GM21528 (cell line): ENCODE data around the gene MR1.
A peak's percentile ranks its signal among the peaks of the same experiment; 100 is the strongest.
"Not testable (repeated sequence)": the region's sequence is repeated elsewhere in the genome, so short reads cannot be mapped to it uniquely, and the experiment has no call there.

Experiments used
- ATAC-seq: cut with Tn5 transposase; IDR thresholded peaks from one replicate; pipeline ENCODE4 v1.9.1; 2021; ENCODE audit warnings: mild to moderate bottlenecking, moderate library complexity; ENCODE audit not compliant: unreplicated experiment, low FRiP score

MR1 gene

DNA sequence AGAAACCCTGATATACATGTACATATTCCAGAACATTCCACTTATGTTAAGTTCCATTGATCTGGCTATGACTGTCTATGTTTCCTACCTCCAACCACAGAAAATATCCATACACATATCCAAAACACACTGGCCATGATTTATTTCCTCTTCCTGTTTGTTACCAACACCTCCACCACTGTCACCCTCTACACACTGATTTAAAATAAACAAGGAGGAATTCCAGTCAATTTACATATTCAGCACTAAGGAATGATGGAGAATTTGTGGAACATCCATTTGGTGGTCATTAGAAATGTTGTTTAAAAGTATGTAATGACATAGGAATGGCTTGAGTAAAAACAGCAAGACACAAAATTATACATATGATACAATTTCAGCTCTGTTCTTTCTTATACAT is 5.6 kb upstream of the MR1 start:
- no peak for ATAC-seq

DNA sequence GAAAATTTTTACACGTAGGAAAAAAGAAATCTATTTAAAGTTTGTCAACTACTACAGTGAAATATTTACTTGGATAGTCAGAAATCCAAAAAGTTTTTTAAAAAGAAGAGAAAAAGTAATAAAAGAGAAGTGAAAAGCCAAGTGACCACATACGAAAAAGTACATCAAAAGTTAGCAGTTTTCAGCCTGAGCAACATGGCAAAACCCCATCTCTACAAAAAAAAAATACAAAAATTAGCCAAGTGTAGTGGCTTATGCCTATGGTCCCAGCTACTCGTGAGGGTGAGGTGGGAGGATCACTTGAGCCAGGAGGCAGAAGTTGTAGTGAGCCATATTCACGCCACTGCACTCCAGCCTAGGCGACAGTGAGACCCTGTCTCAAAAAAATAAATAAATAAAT is 5.2 kb upstream of the MR1 start:
- no peak for ATAC-seq

DNA sequence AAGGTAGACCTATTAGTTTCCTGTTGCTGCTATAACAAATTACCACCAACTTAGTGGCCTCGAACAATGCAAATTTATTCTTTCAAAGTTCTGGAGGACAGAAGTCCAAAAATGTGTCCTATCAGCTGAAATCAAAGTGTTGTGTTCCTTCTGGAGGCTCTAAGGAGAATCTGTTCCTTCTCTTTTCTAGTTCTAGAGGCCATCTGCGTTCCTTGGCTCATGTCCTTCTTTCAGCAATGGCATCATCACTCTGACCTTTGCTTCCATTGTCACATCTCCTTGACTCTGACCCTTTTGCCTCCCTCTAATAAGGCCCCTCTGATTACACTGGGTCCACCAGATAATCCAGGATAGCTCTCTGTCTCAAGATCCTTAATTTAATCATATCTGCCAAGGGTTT is 1.2 kb upstream of the MR1 start:
- ATAC-seq = no peak

DNA sequence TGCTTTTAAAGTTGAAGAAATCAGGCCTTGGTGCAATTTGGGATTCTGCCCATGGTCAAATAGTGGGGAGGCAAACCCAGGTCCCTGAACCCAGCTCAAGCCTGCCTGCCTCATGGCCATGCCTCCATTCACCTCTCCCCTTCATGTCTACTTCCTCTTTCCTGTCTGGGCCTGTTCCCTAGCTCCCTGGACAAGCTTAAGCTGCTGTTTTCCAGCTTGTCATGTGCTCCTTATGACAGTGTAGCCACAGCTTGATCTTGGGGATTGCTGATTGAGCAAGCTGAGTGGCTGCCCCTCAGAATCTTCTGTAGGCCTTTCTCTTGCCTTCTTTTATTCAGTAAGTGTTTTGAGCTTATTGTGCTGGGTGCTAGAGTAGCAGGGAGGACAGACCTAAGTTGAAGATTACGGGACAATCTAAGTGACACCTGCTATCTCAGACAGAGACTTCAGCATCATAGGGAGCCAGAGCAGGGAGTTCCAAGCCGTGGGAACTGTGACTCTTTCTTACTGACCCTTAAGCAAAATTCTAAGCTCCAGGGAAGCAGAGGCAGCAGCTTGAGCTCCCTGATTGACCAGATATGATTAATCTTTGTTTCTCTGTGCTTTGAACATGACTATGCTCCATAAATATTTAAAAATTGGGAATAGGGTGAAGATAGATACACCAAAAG is 520 bp upstream of the MR1 start:
- peak; percentile 37 for ATAC-seq

DNA sequence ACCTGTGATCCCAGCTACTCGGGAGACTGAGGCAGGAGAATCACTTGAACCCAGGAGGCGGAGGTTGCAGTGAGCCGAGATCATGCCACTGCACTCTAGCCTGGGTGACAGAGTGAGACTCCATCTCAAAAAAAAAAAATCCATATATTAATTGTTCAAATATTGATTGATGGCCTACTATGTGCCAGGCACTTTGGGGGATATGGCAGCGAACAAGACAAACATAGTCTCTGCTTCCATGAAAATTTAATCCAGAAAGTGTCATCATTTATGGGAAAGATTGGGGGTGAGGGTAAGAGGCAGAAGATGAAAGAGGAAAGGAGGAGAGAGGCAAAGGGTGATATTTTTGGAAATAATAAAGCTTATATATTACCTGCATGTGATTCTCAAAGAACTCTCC is 1.4 kb downstream of the MR1 start:
- ATAC-seq = not testable (repeated sequence)

DNA sequence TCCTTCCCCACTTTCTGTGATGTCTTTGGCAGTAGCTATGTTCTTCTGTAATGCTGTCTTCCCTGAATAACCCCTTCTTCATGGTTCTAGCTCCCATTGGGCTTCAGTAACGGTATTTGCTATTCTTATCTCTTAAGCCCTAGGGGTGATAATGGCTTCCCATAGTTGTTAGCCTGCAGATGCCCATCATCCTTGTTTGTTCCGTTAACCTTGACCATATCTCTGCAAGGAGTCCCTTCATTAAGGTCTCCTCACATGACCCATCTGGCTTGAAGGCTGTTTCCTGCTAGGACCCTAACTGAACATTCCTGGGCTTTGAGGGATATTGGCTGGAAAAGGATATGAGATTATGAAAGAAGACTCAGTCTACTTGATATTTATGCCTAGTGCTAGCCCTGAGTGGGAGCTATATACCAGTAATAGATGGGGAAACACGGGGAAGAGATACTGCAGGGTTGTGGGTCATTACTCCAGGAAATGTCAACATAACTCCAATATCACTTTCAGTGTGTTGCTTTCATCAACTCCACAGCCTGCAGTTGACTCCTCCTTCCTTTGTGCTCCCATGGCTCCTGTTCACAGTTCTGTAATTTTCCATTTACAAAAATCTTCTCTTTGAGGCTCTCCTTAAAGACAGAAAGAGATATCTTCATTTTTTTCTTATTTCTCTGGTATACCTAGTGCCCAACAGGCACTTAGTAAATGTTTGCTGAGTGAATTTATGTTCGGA is 2.5 kb downstream of the MR1 start:
- no peak for ATAC-seq

DNA sequence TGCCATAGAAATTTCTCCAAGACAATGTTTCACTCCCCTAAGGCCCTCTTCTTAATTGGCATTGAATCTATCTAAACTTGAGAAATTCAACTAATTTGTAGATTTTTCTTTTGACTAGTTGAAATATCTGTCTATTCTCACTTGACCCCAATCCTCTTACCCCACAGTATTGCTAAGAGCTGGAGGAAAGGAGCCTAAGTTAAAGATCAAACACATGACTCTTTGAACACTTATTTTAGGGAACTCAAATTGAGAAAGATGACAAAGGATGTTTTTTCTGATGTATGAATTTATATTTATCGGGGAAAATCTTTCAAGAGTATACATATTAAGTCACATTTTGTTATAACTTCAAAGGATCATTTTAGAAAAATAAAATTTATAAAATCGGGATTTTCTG is 3.6 kb downstream of the MR1 start:
- ATAC-seq = no peak

DNA sequence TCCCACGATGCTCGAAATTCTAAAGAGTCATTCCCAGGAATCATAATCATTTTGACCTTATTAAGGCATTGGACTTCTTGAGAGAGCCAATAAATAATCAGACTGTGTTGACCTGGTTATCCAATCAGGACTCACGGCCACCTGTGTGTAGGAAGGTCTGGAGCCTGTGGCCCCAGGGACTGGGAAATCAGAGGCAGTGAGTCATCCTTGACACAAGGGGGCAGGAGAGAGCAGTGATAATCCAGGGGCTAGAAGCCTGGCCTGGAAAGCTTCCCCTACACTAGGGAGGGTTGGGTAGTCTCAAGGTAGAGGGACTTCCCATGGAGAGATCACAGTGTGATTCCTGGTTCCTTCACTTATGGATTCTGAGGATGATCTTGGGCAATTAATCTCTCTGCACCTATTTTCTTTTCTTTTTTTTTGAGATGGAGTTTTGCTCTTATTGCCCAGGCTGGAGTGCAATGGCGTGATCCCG is 4.7 kb downstream of the MR1 start:
- ATAC-seq = no peak

DNA sequence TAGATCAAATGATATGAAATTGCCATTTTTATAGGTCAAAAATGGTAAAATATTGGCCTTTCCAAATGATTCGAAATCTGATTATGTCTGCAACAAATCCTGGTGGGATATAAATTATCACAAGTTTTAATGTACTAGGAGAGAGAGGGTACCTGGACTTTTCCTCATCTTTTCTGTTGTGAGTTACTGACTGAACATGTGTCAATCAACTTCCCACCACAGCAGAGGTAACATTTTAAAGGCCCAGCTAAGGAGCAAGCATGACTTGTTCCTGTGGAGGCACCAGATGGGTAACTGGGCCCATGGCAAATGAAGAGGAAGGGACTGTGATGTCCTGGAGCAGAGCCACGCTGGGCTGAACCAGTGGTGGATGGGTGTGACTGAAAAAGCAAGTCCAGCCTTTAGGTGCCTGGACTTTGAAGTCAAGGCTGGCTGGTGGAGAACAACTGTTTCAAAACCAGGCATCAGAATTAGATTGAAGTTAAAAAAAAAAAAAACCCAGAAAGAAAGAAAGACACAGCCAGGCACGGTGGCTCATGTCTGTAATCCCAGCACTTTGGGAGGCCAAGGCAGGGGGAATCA is 6.6 kb downstream of the MR1 start:
- no peak for ATAC-seq

DNA sequence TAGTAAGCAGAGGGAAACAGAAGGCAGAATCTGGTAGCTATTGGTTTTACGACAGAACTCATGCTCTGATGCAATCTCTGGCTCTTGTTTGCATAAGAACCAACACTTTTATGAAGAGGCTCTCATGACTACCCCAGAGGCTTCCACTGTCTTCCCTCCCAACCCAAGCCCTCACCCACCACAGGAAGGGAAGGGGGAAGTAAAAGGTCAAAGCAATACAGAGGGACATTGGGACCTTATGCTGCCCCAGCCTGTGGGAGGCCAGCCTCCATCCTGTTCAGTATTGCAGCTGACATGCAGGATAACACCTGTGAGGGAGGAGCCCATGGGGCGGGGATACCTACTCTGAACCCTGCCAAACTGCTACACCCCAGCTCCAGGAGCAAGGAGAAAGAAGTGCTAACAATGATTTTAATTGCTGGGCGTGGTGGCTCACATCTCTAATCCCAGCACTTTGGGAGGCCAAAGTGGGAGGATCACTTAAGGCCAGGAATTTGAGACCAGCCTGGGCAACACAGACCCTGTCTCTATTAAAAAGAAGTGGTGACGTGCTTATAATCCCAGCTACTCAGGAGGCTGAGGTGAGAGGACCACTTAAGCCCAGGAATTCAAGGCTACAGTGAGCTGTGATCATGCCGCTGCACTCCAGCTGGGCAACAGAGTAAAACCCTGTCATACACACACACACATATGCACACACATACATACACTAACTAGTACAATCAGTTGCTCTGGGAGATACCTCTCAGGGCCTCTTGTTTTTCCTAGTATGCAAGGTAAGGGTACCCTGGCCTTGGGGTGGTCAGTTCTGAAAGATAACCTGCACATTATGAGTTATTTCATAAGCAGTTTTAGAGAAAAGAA is 9.5 kb downstream of the MR1 start:
- no peak for ATAC-seq

DNA sequence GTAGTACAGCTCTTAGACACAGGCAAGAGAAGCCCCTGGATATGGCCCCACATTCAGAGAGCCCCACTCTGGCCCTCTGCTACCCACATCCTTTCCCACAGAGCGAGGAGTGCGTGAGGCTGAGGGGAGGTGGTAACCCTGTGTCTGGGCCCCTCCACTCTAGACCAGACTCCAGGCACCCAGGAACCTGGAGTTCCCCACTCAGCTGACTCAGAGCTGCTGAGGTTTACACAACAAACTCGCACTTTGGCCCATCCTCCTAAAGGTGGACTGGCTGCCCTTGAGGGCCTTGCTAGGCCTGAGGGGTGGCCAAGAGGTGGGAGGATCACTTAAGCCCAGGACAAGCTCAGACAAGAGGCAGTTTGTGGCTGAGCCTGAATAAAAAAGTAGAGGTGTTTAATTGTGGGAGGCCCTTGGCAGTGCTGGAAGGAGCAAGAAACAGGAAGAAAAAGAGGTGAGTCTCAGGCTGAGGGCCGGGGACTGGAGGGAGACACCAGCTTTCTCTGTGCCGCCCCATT is 10.7 kb downstream of the MR1 start:
- peak; percentile 82 for ATAC-seq

DNA sequence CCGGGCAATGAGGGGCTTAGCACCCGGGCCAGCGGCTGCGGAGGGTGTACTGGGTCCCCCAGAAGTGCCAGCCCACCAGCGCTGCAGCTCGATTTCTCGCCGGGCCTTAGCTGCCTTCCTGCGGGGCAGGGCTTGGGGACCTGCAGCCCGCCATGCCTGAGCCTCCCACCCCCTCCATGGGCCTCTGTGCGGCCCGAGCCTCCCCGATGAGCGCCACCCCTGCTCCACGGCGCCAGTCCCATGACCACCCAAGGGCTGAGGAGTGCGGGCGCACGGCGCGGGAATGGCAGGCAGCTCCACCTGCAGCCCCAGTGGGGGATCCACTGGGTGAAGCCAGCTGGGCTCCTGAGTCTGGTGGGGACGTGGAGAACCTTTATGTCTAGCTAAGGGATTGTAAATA is 12.2 kb downstream of the MR1 start:
- not testable (repeated sequence) for ATAC-seq

DNA sequence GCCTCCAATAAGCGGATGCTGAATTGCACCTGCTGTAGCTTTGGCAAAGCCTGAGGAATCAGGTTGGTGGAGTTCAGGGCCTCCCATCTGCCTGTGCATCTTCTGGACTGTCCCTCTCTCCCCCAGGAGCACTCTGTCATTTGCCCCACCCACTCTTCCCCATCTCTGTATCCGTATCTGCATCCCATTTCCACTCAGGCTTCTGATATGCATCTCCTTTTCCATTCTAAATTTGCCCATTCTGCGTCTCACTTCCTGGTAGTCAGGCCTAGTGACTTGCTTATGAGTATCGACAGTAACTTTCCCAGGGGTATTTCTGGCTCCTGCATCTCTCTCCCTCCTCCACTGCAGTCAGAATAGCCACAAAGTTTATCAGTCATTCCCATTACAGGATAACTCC is 15.6 kb downstream of the MR1 start:
- ATAC-seq = no peak

DNA sequence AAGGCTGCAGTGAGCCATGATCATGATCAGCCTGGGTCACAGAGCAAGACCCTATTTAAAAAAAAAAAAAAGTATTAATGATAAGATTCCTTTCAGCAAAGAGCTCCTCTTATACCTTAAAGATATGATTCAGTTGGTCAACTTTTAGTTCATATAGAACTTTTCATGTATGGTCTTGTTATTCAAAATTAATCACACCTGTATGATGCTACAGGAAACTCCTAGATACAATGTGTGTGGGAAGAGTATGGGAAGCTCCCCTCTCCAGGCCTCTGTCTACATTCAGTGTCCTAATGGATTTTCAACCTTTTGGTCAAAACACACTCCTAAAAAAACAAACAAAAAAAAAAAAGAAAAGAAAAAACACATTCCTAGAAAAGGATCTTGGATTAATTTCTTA is 17.1 kb downstream of the MR1 start:
- ATAC-seq = no peak

DNA sequence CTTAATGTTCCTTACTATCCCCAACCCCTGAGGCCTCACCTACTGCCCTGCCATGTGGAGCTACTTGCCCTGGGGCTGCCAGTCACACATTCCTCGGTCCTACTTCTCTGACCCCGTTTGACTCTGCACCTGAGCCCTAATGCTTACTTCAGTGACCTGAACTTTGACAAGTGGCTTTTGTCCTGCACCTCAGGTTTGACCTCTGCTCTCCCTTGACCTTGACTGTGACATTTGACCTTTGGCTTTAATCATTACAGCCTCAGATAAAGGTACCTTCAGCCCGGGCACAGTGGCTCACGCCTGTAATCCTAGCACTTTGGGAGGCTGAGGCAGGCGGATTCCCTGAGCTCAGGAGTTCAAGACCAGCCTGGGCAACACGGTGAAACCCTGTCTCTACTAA is 22.8 kb downstream of the MR1 start:
- ATAC-seq = no peak

DNA sequence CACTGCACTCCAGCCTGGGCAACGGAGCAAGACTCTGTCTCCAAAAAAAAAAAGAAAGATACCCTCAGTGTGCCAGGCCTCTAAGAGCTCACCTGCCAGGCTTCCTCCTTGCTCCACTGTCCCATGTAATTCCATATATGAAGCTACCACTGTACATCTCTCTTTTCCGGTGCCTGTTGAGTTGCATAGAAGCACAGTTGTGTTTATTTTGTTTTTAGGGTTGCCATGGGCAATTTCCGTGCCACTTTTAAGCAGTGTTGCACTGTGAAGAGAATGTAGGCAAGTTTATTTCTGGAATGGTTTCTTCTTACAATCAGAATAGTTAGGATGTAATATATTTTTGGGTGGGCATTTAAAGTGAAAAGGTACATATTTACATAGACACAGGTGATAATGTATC is 23.3 kb downstream of the MR1 start:
- no peak for ATAC-seq

DNA sequence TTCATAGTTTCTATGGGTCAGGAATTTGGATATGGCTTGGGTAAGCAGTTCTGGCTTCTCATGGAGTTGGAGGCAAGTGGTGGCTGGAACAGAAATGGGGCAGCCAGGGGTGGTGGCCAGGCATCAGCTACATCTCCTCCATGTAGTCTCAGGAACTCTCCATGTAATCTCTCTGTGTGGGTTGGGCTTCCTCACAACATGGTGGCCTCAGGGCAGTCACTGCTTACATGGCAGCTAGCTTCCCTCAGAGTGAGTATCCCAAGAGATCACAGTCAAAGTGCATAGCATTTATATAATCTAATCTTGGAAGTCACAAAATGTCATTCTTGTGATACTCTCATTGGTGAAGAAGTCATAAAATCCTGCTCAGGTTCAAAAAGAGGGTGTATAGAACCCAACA is 25.7 kb downstream of the MR1 start:
- ATAC-seq = no peak

DNA sequence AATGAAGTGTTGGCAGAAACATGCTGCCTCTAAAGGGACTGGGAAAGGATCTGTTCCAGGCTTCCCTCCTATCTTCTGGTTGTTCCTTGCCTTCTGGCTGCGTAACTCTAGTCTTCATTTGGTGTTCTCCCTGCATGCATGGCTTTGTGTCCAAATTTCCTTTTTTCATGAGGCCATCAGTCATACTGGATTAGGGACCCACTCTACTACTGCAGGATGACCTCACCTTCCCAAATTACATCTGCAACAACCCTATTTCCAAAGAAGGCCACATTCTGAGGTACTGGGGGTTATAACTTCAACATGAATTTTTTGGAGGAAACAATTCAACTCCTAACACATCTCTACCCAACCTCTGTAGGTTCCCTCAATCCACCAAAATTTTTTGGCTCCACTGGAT is 26.3 kb downstream of the MR1 start:
- ATAC-seq = no peak

DNA sequence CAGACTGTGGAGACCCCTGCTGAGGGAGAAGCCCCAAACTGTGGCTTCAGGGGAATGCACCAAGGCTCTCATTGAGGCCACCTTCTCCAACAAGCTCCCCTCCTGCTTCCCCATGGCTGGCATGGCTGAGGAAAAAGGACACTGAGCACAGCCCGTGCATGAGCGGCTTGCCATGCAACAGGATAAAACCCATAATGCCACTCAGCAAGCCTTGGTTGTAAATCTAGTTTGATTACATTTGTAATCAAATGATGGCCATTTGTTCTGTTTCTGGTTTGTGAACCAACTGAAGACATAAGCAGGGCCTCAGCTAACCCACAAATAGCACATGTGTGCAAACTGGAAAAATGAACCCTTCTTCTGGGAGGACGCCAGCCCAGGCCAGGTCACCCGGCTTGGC is 27.2 kb downstream of the MR1 start:
- not testable (repeated sequence) for ATAC-seq

DNA sequence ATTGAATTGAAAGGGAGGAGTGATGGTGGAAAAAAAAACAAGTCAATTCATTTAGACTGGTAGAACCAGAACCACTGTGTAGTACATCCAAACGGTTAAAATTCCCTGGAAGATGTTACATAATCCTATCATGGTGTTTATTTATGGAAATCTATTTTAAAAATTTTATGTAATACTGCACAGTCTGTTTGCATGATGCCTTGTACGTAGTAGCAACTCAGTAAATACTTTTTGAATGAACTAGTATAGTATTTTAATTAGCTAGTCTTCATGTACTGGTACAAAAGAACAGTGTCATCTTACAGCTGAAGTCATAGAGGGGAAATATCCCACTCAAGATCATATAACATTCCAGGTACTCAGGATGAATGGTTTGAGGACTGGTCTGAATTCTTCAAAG is 27.7 kb downstream of the MR1 start:
- ATAC-seq = no peak
